Astrocyte of the hippocampus (primary cell): ENCODE results near the gene ABHD4.
A peak's percentile ranks its signal among the peaks of the same experiment; 100 is the strongest.
"Not testable (repeated sequence)": the region's sequence is repeated elsewhere in the genome, so short reads cannot be mapped to it uniquely, and the experiment has no call there.

Source experiments
- DNase-seq: peaks from one replicate; pipeline ENCODE4 v3.0.0; 2011; ENCODE audit warnings: low read depth, low spot score

ABHD4 gene

GRCh38 chr14:22626590-22626989, 28.5 kb downstream of the ABHD4 start:
- DNase-seq: no peak

GRCh38 chr14:22627506-22628263, 29.6 kb downstream of the ABHD4 start:
- no peak for DNase-seq

- DNase-seq: no peak
Measured at GRCh38 chr14:22629361-22629760, 31.3 kb downstream of the ABHD4 start.

- DNase-seq: peak; percentile 12
Measured at GRCh38 chr14:22630066-22630465, 32.0 kb downstream of the ABHD4 start.

- peak; percentile 87 for DNase-seq
Measured at GRCh38 chr14:22630486-22630885, 32.4 kb downstream of the ABHD4 start.

GRCh38 chr14:22634233-22634900, 36.3 kb downstream of the ABHD4 start:
- DNase-seq: no peak

GRCh38 chr14:22635980-22636379, 37.9 kb downstream of the ABHD4 start:
- not testable (repeated sequence) for DNase-seq

- no peak for DNase-seq
Measured at GRCh38 chr14:22640192-22640591, 42.1 kb downstream of the ABHD4 start.

GRCh38 chr14:22641846-22642245, 43.7 kb downstream of the ABHD4 start:
- no peak for DNase-seq

- DNase-seq: no peak
Measured at GRCh38 chr14:22644305-22644635, 46.2 kb downstream of the ABHD4 start, which contains the start of gene OR6J1. TSS of gene OR6J1 (minus strand) at chr14:22644352. CDS start at chr14:22634811, 9,541 bp downstream.

GRCh38 chr14:22646570-22647254, 48.6 kb downstream of the ABHD4 start:
- DNase-seq: no peak

- DNase-seq: no peak
Measured at GRCh38 chr14:22648506-22648905, 50.4 kb downstream of the ABHD4 start.

GRCh38 chr14:22650046-22650739, 52.1 kb downstream of the ABHD4 start:
- no peak for DNase-seq

GRCh38 chr14:22650960-22651521, 52.9 kb downstream of the ABHD4 start:
- DNase-seq: no peak

- DNase-seq: no peak
Measured at GRCh38 chr14:22651586-22651985, 53.5 kb downstream of the ABHD4 start.

GRCh38 chr14:22653012-22653621, 55.0 kb downstream of the ABHD4 start:
- DNase-seq: peak; percentile 85

GRCh38 chr14:22656226-22656625, 58.1 kb downstream of the ABHD4 start:
- no peak for DNase-seq

GRCh38 chr14:22656945-22657731, 59.0 kb downstream of the ABHD4 start:
- DNase-seq: peak; percentile 84

- DNase-seq: peak; percentile 44
Measured at GRCh38 chr14:22657861-22658260, 59.8 kb downstream of the ABHD4 start.

- no peak for DNase-seq
Measured at GRCh38 chr14:22658946-22659345, 60.8 kb downstream of the ABHD4 start.
